OCI-LY3 (cell line): ENCODE results near the gene SMCO2.

ENCODE experiments used
- CTCF ChIP-seq: fragments of 200-600, 300-600 bp; sonication (generic); IDR thresholded peaks from 2 replicates; pipeline ENCODE4 v1.5.1; 2014; ENCODE audit warnings: antibody characterized with exemption, low read length, low read depth
- EZH2phosphoT487 ChIP-seq: fragments of 200-600 bp; shearing (Covaris generic); IDR thresholded peaks from 2 replicates; pipeline ENCODE4 v1.6.1; 2018; ENCODE audit warnings: antibody characterized with exemption, mixed run types, low read depth

GRCh38 chr12:27463511-27464219, 17.1 kb downstream of the SMCO2 start:
- no peak for TF ChIP-seq CTCF
- no peak for TF ChIP-seq EZH2phosphoT487
